ENCODE data around the gene DCBLD1.

Gene DCBLD1

DNA sequence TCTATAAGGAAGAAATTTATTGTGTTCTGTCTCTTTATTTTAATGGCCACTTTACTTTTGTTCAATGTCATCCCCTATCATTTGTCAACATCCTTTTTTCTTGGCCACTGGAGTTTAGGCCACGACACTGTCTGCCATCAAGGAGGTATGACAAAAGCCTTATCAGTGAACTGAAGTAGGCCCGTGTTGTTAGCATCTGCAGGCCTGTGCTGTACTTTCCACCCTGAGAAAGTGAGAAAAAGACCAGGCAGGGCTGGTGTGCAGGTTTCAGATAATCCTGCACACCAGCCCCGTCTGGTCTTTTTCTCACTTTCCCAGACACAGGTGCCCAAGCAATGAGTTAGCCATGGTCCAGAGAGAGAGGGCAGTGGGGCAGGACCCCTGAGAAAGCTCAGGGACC is 62.2 kb downstream of the DCBLD1 start:
- Histone ChIP-seq H3K4me1 (no peaks in the 10 kb centered on the region), H3K36me3 (no peaks in the 10 kb centered on the region), H3K27me3 (no peaks in the 10 kb centered on the region), H3K9me3 (no peaks in the 10 kb centered on the region), H3K4me3 (ENCODE audit: low read depth, low read length) (no peak overlapping the region)
- TF ChIP-seq, protein P1, sequence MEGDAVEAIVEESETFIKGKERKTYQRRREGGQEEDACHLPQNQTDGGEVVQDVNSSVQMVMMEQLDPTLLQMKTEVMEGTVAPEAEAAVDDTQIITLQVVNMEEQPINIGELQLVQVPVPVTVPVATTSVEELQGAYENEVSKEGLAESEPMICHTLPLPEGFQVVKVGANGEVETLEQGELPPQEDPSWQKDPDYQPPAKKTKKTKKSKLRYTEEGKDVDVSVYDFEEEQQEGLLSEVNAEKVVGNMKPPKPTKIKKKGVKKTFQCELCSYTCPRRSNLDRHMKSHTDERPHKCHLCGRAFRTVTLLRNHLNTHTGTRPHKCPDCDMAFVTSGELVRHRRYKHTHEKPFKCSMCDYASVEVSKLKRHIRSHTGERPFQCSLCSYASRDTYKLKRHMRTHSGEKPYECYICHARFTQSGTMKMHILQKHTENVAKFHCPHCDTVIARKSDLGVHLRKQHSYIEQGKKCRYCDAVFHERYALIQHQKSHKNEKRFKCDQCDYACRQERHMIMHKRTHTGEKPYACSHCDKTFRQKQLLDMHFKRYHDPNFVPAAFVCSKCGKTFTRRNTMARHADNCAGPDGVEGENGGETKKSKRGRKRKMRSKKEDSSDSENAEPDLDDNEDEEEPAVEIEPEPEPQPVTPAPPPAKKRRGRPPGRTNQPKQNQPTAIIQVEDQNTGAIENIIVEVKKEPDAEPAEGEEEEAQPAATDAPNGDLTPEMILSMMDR (IDR thresholded peaks at IDR 0.05; ENCODE audit: low read depth, low read length), result no peak
- no peak for DNase-seq

DNA sequence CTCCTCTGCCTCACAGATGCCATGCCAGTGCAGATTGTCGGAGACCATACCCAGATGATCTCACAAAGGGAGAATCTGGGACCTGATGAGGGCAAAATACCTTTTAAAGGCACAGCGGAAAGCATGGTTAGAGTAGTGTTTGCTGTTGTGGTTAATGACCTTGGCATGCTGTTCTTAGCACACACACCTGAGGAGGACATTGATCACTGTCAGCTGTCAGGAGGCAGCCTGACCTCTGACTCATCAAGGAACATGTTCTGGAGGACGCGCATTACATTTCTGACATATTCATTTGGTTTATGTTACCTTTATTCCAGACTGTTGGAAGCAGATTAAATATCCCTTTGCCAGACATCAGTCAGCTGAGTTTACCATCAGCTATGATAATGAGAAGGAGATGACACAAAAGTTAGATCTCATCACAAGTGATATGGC is 62.7 kb downstream of the DCBLD1 start:
- Histone ChIP-seq H3K4me1 (no peaks in the 10 kb centered on the region), H3K36me3 (no peaks in the 10 kb centered on the region), H3K9me3 (no peaks in the 10 kb centered on the region), H3K4me3 (ENCODE audit: low read depth, low read length) (no peak overlapping the region), H3K27me3 (no peaks in the 10 kb centered on the region)
- DNase-seq, result no peak
- TF ChIP-seq, protein P1 (IDR thresholded peaks at IDR 0.05; ENCODE audit: low read depth, low read length), result no peak

DNA sequence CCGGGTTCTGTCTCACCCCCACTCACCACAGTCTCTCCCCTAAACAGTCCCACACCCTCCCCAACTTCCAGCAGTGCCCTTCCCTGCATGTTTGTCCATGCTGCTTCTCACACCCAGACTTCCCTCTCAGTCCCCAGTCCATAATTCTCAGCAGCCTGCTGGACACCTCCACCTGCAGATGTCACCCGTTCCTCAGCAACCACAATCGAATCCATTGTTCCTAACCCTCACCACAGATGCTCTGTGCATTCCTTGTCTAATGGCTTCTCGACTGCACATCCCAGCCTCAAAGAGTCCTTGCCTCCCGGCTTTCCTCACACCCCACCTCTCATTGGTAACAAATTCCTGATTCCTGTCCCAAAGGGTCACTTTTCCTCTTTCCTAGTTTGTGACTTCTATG is 64.2 kb downstream of the DCBLD1 start:
- TF ChIP-seq, protein P1 (IDR thresholded peaks at IDR 0.05; ENCODE audit: low read depth, low read length), result no peak
- DNase-seq, result no peak
- Histone ChIP-seq H3K4me3 (ENCODE audit: low read depth, low read length) (no peak overlapping the region), H3K9me3 (no peaks in the 10 kb centered on the region), H3K4me1 (no peaks in the 10 kb centered on the region), H3K27me3 (no peaks in the 10 kb centered on the region), H3K36me3 (no peaks in the 10 kb centered on the region)

DNA sequence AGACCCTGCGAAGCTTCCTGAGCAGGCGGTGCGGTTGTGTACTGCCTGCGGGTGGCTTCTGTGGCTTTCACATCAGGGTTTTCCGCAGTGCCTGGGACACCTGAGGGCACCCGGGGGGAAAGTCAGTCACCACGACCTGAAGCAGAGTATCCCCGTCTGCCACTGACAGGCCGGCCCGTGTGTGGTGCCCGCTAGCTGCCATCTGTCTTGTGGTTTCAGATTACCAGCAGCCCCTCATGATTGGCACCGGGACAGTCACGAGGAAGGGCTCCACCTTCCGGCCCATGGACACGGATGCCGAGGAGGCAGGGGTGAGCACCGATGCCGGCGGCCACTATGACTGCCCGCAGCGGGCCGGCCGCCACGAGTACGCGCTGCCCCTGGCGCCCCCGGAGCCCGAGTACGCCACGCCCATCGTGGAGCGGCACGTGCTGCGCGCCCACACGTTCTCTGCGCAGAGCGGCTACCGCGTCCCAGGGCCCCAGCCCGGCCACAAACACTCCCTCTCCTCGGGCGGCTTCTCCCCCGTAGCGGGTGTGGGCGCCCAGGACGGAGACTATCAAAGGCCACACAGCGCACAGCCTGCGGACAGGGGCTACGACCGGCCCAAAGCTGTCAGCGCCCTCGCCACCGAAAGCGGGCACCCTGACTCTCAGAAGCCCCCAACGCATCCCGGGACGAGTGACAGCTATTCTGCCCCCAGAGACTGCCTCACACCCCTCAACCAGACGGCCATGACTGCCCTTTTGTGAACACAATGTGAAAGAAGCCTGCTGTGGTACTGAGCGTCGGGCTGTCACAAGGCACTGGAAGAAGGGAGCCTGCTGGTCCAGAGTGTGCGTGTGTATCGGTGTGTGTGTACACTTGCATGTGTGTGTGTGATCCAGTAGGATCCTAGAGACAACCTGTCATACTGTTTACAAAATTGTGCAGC is 65.5 kb downstream of the DCBLD1 start:
- no peak for DNase-seq
- H3K4me3 ChIP-seq (ENCODE audit: low read depth, low read length), result no peak overlapping the region
- TF ChIP-seq, protein P1 (IDR thresholded peaks at IDR 0.05; ENCODE audit: low read depth, low read length), result no peak
- H3K9me3 ChIP-seq, result no peaks in the 10 kb centered on the region
- H3K27me3 ChIP-seq, result no peaks in the 10 kb centered on the region
- no peaks in the 10 kb centered on the region for H3K36me3 ChIP-seq
- no peaks in the 10 kb centered on the region for H3K4me1 ChIP-seq

DNA sequence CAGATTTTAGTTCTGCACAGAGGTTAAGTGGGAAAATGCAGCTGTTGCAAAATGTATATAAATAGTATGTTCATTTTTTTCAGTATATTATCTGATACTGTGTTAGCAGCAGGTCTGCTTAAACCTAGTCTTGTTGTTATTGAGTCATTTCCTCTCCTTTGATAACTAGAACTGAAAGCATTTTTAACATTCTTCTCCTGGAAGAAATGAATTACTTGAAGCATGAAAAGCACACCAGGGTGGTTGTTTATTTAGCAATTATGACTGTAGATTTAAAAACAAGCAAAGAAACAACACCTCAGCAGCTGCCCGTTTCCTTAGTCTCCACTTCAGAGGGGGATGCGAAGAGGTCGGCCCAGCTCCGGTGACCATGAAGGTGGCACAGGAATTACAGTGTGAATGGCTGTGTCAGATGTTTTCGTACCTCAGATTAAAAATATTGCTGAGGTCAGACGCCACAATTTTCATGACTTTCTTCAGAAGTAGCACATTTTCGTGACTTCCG is 66.4 kb downstream of the DCBLD1 start:
- Histone ChIP-seq H3K36me3 (no peaks in the 10 kb centered on the region), H3K27me3 (no peaks in the 10 kb centered on the region), H3K4me1 (no peaks in the 10 kb centered on the region), H3K9me3 (no peaks in the 10 kb centered on the region), H3K4me3 (ENCODE audit: low read depth, low read length) (no peak overlapping the region)
- TF ChIP-seq, protein P1 (IDR thresholded peaks at IDR 0.05; ENCODE audit: low read depth, low read length), result no peak
- DNase-seq, result no peak

DNA sequence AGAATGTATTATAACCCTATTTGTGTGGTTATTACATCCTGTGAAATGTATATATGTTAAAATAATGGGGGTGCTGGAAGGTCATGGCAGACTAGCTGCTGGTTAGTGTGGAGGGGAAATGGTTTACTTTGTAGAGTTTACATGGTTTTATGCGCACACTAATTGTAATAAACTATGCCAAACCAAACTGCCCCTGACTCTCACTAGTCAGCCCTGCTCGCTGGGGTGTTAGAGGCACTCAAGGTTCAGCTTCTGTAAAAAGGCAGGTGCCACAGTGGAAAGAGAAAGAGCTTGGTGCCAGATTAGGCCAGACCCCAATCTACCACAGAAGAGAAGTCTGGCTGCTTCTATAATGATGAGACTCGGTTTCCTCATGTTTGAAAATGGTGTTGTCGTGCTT is 67.1 kb downstream of the DCBLD1 start:
- Histone ChIP-seq H3K36me3 (no peaks in the 10 kb centered on the region), H3K4me1 (no peaks in the 10 kb centered on the region), H3K9me3 (no peaks in the 10 kb centered on the region), H3K4me3 (ENCODE audit: low read depth, low read length) (no peak overlapping the region), H3K27me3 (no peaks in the 10 kb centered on the region)
- no peak for DNase-seq
- TF ChIP-seq, protein P1 (IDR thresholded peaks at IDR 0.05; ENCODE audit: low read depth, low read length), result no peak

Measured in BE2C (cell line).